ENCODE measurements around the gene MYL10.
"Not testable (repeated sequence)": the region's sequence is repeated elsewhere in the genome, so short reads cannot be mapped to it uniquely, and the experiment has no call there.

MYL10 gene

DNA sequence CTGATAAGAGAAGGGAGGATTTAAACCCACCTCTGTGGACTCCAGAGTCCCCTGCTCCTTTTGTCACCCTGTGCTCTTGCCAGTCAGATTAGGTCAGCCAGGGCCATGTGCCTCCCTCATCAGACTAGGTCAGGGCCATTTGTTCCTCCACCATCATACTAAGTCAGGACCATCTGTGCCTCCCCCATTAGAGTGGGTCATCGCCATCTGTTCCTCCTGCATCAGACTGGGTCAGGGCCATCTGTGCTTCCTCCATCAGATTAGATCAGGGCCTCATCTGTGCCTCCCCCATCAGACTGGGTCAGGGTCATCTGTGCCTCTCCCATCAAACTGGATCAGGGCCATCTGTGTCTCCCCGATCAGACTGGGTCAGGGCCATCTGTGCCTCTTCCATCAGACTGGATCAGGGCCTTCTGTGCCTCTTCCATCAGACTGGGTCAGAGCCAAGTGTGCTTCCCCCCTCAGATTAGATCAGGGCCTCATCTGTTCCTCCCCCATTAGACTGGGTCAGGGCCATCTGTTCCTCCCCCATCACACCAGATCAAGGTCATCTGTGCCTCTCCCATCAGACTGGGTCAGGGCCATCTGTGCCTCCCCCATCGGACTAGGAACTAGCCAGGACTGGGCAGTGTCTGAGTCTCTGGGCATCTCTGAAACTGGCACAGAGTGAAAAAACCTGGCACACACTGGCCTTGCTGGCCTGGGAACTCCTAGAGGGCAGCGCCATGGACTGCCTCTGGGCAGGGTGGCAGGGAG lies 11.5 kb downstream of the MYL10 start:
- DNase-seq, result no peak

GRCh38 chr7:101615446-101615845 lies 13.7 kb downstream of the MYL10 start:
- DNase-seq, result no peak

DNA sequence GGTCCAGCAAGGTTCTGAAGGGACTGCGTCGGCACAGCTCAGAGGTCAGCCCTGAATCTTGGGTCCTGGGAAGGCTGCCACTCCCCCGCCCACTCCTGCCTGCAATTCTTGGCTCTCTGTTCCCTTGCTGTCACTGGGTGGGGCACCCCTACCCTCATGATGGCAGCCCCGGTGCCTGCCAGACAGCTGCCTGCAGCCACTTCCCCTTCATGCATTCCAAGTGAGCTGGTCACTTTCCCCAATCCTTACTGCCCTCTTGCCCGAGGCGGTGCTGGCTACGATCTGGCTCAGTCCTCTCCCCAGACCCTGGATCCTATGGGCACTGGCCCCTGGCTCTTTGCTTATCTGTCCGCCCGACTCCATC lies 14.2 kb downstream of the MYL10 start:
- no peak for DNase-seq

GRCh38 chr7:101614098-101614938 lies 14.8 kb downstream of the MYL10 start:
- no peak for DNase-seq

DNA sequence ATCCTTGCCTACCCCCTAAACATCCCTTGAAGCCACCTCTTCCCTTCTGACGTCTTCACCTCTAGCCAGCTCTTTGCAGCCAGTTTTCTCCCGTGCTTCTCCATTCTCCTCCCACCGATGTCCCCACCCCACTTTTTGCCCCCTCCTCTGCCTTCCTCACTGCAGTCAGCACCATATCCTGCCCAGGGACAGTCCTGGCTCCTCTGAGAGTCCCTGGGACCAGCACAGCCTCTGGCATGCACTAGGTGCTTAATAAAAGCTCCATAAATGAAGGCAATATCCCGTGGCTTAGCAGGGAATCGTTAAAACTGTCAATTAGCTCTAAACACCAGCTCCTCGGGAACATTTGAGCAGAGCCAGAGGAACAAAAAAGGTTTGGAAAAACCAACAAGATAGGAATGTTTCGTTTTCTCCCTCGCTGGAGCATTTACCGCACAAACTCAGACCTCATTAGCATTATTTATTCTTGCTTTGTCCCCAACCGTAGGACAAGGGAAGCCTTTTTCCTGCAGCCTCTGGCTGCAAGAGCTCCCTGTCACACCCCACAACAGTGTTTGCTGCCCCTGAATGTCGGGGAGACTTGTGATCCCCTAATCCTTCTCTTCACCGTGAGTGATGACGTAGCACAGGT lies 16.1 kb downstream of the MYL10 start:
- no peak for DNase-seq

GRCh38 chr7:101608772-101609713 lies 20.1 kb downstream of the MYL10 start:
- no peak for DNase-seq

DNA sequence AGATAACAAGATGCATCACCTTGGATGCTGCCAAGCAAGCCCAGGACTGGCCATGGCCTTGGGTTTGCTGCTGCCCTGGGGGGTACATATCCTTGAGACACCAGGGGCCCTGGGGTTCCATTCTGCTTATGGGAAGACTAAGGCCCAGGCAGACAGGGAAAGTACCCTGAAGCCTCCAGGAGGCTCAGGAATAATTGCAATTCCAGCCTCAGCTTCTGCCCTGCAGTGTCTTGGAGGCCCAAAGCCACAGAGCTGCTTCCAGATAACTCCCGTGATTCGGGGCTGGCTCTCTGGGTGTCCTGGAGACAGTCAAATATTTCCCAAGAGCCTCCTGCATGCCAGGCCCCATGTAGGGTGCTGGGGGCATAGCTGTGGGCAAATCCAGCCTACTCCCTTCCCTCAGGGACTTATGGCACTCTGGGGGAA lies 22.6 kb downstream of the MYL10 start:
- DNase-seq, result no peak

DNA sequence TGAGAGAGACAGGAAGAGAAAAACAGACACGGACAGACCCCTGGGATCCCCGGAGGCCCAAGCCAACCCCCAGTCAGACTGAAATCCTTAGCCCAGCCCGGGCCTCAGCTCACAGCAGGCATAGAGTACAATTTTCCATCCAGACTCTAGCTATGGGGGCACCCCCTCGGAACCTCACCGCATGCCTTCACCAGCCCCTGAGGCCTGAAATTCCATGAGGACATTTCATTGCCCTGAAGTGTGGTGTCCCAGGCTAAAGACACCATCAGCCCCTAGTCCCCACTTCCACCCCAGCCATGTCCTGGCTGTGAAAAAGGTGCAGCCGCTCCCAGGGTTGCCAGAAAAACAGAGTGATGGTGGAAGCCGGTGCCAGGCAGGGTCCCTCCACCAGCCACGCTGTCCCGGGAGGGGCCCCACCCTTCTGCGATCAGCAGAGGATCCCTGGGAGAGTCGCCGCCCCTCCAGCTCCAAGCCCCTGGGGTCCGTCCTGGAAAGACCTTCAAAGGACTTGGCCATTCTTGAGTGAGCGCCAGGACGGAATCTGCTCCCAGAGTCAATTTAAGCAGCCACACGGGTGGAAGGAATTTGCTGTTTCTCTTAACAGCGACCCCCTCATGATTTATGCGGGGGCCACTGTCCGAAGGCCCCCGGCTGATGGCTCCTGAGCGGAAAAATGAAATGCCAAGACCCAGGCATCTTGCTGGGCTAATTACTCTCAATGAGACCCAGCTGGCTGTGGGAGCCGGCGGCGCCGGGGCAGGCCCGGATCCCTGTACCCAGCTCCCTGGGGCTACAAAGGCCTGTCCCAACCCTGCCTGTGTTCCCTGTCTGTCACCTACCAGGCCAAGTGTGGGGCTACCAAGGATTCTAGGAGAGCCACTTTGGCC lies 23.2 kb downstream of the MYL10 start:
- no peak for DNase-seq

GRCh38 chr7:101604934-101605332 lies 24.2 kb downstream of the MYL10 start:
- not testable (repeated sequence) for DNase-seq

DNA sequence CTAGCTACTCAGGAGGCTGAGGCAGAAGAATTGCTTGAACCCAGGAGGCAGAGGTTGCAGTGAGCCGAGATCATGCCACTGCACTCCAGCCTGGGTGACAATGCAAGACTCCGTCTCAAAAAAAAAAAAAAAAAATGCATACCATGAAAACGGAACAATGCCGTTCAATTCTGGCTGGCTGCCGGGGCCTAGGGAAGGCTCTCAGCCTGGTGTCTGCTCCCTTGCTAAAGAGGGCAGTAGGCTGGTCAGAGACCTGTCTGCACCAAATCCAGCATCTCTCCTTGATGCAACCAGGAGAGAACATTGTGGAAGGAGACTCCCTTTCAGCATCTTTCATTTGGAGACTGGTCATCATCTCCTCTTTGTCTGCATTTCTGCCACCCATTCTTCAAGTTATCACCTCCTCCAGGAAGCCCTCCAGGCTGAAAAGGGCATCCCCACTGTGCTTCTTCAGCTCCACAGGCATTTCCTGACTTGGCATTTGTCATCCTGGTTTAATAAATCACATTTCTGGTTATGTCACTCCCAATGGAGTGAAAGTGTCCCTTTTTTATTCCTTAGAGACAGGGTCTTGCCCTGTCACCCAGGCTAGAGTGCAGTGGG lies 24.7 kb downstream of the MYL10 start:
- DNase-seq, result no peak

GRCh38 chr7:101602484-101603241 lies 26.4 kb downstream of the MYL10 start:
- peak; percentile 79 for DNase-seq

DNA sequence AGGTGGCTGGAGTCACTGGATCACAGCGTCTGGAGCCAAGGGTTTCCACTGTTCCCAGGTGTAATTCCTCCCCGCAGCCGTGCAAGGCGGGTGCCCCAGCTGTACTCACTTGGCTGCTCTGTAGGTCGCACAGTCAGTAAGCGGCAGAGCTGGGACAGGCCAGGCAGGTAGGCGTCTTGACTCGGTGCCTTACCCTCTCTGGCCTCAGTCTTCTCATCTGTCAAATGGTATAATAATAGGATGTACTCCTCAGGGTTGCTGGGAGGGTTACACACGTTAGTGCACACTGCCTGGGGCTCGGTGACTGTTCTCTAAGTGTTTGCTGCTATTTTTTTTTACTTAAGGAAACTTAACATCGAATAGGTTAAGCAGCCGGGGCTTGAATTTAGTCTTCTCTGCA lies 27.0 kb downstream of the MYL10 start:
- no peak for DNase-seq

DNA sequence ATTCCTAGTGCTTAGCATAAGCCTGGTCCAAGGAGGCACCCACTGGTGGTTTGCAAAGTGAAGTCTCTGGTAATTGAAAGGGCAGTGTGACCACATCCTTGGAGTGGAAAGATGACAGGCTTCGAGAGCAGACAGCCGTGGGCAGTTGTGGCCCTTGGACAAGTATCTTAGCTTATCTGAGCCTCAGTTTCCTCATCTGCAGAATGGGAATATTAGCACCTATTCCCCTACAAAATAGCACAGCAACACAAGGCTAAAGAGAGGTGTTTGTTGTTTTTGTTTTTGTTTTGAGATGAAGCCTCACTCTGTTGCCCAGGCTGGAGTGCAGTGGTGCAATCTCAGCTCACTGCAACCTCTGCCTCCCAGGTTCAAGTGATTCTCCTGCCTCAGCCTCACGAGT lies 29.3 kb downstream of the MYL10 start:
- DNase-seq, result no peak

- no peak for DNase-seq
Measured at GRCh38 chr7:101598986-101599771, 29.9 kb downstream of the MYL10 start.

DNA sequence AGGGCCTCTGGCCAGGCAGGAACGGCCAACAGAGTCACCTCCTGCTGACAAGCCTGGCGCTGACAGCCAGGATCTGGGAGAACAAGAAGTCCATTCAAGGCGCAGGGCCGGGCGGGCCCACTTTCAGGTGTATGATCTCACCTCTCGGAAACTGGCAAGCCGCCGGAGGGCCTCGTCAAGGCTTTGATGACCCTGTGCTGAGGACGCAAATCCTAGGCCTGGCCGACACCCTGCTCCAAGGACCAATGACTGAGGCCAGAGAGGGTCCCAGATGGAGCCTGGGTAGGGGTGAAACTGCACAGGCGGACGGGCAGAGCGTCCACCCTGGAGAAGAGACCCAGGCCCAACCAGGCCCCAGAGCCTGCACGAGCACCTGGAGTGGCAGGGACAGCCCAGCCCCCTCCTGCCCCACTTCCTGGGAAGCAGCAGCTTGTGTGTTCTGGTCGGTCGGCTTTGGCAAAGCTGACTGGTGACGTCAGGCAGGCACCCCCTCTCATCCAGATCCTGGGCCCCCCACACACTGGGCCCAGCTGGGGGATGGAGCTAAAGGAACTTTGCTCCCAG lies 30.6 kb downstream of the MYL10 start:
- no peak for DNase-seq

DNA sequence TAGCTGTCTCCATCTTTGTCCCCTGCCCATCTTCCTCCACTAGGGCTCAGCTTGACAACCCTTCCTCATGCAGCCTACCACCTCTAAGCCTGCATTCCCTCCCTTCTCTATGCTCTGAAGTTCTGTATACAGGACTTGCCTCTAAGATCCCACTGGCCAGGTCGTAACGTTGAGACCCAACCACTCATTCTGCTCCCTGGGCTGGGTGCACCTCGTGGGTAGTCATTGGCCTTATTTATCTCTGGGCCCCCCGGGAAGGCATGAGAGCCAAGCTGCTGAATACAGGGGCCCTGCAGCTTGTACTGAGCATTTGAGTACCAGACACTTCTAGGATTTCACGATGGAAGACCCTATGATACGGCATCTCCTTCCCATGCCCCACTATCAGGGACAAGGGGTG lies 31.2 kb downstream of the MYL10 start:
- no peak for DNase-seq

DNA sequence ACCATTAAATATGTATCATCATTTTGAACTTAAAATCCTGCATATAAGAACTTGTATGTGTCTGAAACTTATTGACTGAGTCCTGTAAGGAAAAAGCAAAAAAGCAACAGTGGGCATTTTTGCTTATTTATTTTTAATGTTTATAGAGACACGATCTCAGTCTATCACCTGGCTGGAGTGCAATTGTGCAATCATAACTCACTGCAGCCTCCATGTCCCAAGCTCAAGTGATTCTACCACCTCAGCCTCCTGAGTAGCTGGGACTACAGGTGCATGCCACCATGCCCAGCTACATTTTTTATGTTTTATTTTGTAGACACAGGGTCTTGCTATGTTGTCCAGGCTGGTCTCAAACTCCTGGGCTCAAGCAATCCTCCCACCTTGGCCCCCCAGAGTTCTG lies 32.2 kb downstream of the MYL10 start:
- DNase-seq, result no peak

- DNase-seq, result no peak
Measured at GRCh38 chr7:101595766-101596537, 33.1 kb downstream of the MYL10 start.
